Limb (tissue), 2 donors: Measurements from ENCODE around the gene TMEM184C.

Experiments
- DNase-seq, 2 donors: peaks; one replicate each; pipeline ENCODE4 v3.0.0-alpha.2; 2016; ENCODE audit errors: extremely low spot score in 2 of 2

TMEM184C gene

GRCh38 chr4:147651563-147651962 lies 34.4 kb downstream of the TMEM184C start:
- DNase-seq = no peak

GRCh38 chr4:147655639-147656038 lies 38.4 kb downstream of the TMEM184C start:
- no peak for DNase-seq

GRCh38 chr4:147658501-147658900 lies 41.3 kb downstream of the TMEM184C start:
- no peak for DNase-seq

- no peak for DNase-seq
Observed at GRCh38 chr4:147674073-147674472, 56.9 kb downstream of the TMEM184C start.

GRCh38 chr4:147674496-147674895 lies 57.3 kb downstream of the TMEM184C start:
- no peak for DNase-seq

GRCh38 chr4:147678106-147678505 lies 60.9 kb downstream of the TMEM184C start:
- no peak for DNase-seq

GRCh38 chr4:147678796-147679549 lies 61.8 kb downstream of the TMEM184C start:
- no peak for DNase-seq

GRCh38 chr4:147682755-147683154 lies 65.6 kb downstream of the TMEM184C start:
- DNase-seq = no peak

GRCh38 chr4:147683188-147683591 lies 66.0 kb downstream of the TMEM184C start:
- DNase-seq = peak in 1 of 2 donors; percentile 46

- DNase-seq = peak; percentile 86 to 94
Observed at GRCh38 chr4:147683717-147684700, 66.8 kb downstream of the TMEM184C start, which contains the start of gene PRMT9. PRMT9 (minus strand) TSS chr4:147684163; CDS start chr4:147683987, 176 bp downstream.

- DNase-seq = no peak
Observed at GRCh38 chr4:147689067-147689466, 71.9 kb downstream of the TMEM184C start.

GRCh38 chr4:147691820-147692219 lies 74.6 kb downstream of the TMEM184C start:
- DNase-seq = no peak

GRCh38 chr4:147693218-147693617 lies 76.0 kb downstream of the TMEM184C start:
- DNase-seq = no peak

- DNase-seq = no peak
Observed at GRCh38 chr4:147696866-147697265, 79.7 kb downstream of the TMEM184C start.

GRCh38 chr4:147704846-147705245 lies 87.6 kb downstream of the TMEM184C start:
- DNase-seq = no peak

GRCh38 chr4:147707892-147708672 lies 90.9 kb downstream of the TMEM184C start:
- peak; percentile 27 to 40 for DNase-seq

GRCh38 chr4:147709999-147710398 lies 92.8 kb downstream of the TMEM184C start:
- no peak for DNase-seq

- DNase-seq = no peak
Observed at GRCh38 chr4:147714575-147715401, 97.6 kb downstream of the TMEM184C start.

- no peak for DNase-seq
Observed at GRCh38 chr4:147717878-147718277, 100.7 kb downstream of the TMEM184C start.
